ENCODE measurements around the gene RNF135. TPM values are rescaled to one million over a fixed set of nuclear protein-coding genes. Genes with fewer than 3 reads are reported as not detected.

Gene RNF135
- total RNA-seq, 1 donor from 2014 or later: 11.1 TPM

DNA sequence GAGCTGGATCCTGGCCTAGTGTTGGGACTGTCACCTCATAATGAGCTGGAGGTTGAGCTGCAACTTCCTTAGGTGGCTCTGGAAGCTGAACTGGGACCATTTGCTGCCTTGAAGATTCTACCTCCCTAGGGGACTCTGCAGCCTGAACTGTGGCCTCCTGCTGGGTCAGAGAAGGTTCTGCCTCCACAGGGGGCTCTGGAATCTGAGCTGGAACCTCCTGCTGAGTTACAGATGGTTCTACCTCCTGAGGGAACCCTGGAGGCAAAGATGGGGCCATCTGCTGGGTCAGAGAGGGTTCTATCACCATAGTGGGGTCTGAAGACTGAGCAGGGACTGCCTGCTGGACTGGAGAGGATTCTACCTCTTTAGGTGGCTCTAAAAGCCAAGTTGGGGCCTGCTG, 77.3 kb downstream of the RNF135 start:
- no peak for DNase-seq (ENCODE audit: low read depth)
- no peaks in the 10 kb centered on the region for H3K27me3 ChIP-seq (ENCODE audit: control insufficient read depth, insufficient read depth, low read length)
- no peaks in the 10 kb centered on the region for H3K36me3 ChIP-seq (ENCODE audit: control insufficient read depth, insufficient read depth, low read length)
- no peak for TF ChIP-seq CTCF (IDR thresholded peaks at IDR 0.05; ENCODE audit: insufficient read depth, low read length, poor library complexity, severe bottlenecking)
- H3K4me3 ChIP-seq (ENCODE audit: low read depth, low read length): no peak overlapping the region

- Histone ChIP-seq H3K36me3 (ENCODE audit: control insufficient read depth, insufficient read depth, low read length) (no peaks in the 10 kb centered on the region), H3K27me3 (ENCODE audit: control insufficient read depth, insufficient read depth, low read length) (no peaks in the 10 kb centered on the region), H3K4me3 (ENCODE audit: low read depth, low read length) (no peak overlapping the region)
- DNase-seq (ENCODE audit: low read depth): no peak
- TF ChIP-seq CTCF (IDR thresholded peaks at IDR 0.05; ENCODE audit: insufficient read depth, low read length, poor library complexity, severe bottlenecking): no peak
Observed at GRCh38 chr17:31048780-31049179, 77.9 kb downstream of the RNF135 start.

Other genes with a start within 250 kb of the RNF135 start
- gene CRLF3, start 146.3 kb upstream of the RNF135 start, total RNA-seq: 11.6 and 11.7 TPM in 2 replicates
- gene ATAD5, start 139.1 kb upstream of the RNF135 start, total RNA-seq: 2.8 and 3.8 TPM in 2 replicates
- 7.8 and 8.8 TPM in 2 replicates for gene TEFM, start 64.8 kb upstream of the RNF135 start, total RNA-seq
- 9.7 and 10.0 TPM in 2 replicates for gene ADAP2, start 49.1 kb upstream of the RNF135 start, total RNA-seq
- gene NF1, start 123.9 kb downstream of the RNF135 start, total RNA-seq: 39.0 and 49.6 TPM in 2 replicates

Measured in kidney epithelial cell (primary cell).